Fibroblast of pulmonary artery (primary cell): ENCODE measurements around the gene ZNF862.

Experiments used
- DNase-seq: peaks from one replicate; pipeline ENCODE4 v3.0.0-alpha.2; 2010; ENCODE audit warnings: low read depth
- H3K4me3 ChIP-seq: replicated peaks from 2 replicates; pipeline ENCODE4 v1.5.1; 2011; ENCODE audit warnings: low read depth, mild to moderate bottlenecking, control low read depth, low read length, moderate library complexity
- CTCF ChIP-seq: IDR thresholded peaks from 2 replicates; pipeline ENCODE4 v1.5.1; 2011; ENCODE audit warnings: mild to moderate bottlenecking, control low read depth, low read length, inconsistent platforms; ENCODE audit errors: missing control alignments

Gene ZNF862

GRCh38 chr7:149851449-149851848 is 13.3 kb downstream of the ZNF862 start:
- no peak overlapping the region for H3K4me3 ChIP-seq
- no peak for DNase-seq
- TF ChIP-seq CTCF = no peak

- H3K4me3 ChIP-seq = no peak overlapping the region
- DNase-seq = no peak
- TF ChIP-seq CTCF = no peak
Observed at GRCh38 chr7:149853157-149853556, 15.0 kb downstream of the ZNF862 start.

- TF ChIP-seq CTCF = no peak
- peak; percentile 36 for DNase-seq
- no peak overlapping the region for H3K4me3 ChIP-seq
Observed at GRCh38 chr7:149854611-149855360, 16.6 kb downstream of the ZNF862 start.

- H3K4me3 ChIP-seq = no peak overlapping the region
- DNase-seq = peak; percentile 63
- no peak for TF ChIP-seq CTCF
Observed at GRCh38 chr7:149855361-149856305, 17.5 kb downstream of the ZNF862 start.

- no peak for DNase-seq
- no peak for TF ChIP-seq CTCF
- no peak overlapping the region for H3K4me3 ChIP-seq
Observed at GRCh38 chr7:149856583-149856982, 18.4 kb downstream of the ZNF862 start.

GRCh38 chr7:149859369-149859768 is 21.2 kb downstream of the ZNF862 start:
- TF ChIP-seq CTCF = no peak

More at GRCh38 chr7:149859369-149859768, 21.2 kb downstream of the ZNF862 start:
- H3K4me3 ChIP-seq = no peak overlapping the region
- DNase-seq = no peak
